Stimulated activated CD4-positive, alpha-beta T cell treated with anti-CD3 and anti-CD28 coated beads, Interleukin-12 subunit alpha, Interleukin-12 subunit beta, amount 100 ng/mL, for 24 hours (primary cell): ENCODE results near the gene DYNC2I2.
"Not testable (repeated sequence)": the region's sequence is repeated elsewhere in the genome, so short reads cannot be mapped to it uniquely, and the experiment has no call there.

Source experiments
- DNase-seq, 2 experiments: peaks; one replicate each; pipeline ENCODE4 v3.0.0-alpha.2; 2020; ENCODE audit warnings: low read depth in 2 of 2

The DYNC2I2 gene

GRCh38 chr9:128656416-128657343, at the start of gene DYNC2I2:
Gene DYNC2I2 (minus strand): TSS chr9:128656847. CDS start chr9:128656726, 121 bp downstream.
- peak; percentile 92 to 95 for DNase-seq

GRCh38 chr9:128706045-128706444, 49.4 kb upstream of the DYNC2I2 start:
- no peak for DNase-seq

GRCh38 chr9:128705051-128705965, 48.7 kb upstream of the DYNC2I2 start:
- DNase-seq = no peak

GRCh38 chr9:128704356-128704670, 47.7 kb upstream of the DYNC2I2 start:
- no peak for DNase-seq

- no peak for DNase-seq
These were observed 47.1 kb upstream of the DYNC2I2 start for GRCh38 chr9:128703616-128704355.

DNA sequence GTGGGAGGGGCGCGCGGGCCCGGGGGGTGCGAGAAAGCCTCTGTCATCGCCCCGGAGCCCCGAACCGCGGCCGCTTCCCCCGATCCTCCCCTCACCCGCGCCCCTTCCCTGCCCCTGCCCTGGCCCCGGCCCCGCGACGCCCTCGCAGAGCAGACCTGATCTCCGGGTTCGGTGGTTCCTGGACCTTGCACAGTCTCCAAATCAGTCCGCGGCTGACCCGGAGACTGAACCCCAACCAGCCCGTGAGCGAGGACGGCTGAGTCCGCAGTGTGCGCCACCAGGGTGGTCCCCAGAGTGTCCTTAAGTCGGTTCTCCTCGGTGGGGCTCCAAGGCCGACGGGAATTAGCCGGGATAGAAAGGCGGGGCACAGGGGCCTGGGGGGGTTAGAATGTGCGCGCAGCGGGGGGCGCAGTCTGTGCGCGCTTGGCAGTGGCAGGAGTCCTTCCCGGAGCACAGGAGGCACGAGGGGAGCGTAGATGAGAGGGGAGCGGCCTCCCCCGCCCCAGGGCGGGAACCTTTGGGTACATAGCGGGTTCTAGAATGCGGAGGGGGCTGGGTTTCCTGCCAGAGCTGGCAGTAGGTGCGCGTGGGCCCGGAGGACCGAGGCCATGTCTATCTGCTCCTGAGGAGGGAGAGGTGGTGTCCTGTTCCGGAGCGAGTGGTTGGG, 46.4 kb upstream of the DYNC2I2 start:
- no peak for DNase-seq

- DNase-seq = peak; percentile 71 to 91
These were observed 45.9 kb upstream of the DYNC2I2 start, which contains the start of gene PKN3 for GRCh38 chr9:128702445-128702948. Gene PKN3 (plus strand): TSS chr9:128702503. CDS start chr9:128702916, 413 bp downstream.

- no peak for DNase-seq
These were observed 44.7 kb upstream of the DYNC2I2 start for GRCh38 chr9:128701227-128701854.

DNA sequence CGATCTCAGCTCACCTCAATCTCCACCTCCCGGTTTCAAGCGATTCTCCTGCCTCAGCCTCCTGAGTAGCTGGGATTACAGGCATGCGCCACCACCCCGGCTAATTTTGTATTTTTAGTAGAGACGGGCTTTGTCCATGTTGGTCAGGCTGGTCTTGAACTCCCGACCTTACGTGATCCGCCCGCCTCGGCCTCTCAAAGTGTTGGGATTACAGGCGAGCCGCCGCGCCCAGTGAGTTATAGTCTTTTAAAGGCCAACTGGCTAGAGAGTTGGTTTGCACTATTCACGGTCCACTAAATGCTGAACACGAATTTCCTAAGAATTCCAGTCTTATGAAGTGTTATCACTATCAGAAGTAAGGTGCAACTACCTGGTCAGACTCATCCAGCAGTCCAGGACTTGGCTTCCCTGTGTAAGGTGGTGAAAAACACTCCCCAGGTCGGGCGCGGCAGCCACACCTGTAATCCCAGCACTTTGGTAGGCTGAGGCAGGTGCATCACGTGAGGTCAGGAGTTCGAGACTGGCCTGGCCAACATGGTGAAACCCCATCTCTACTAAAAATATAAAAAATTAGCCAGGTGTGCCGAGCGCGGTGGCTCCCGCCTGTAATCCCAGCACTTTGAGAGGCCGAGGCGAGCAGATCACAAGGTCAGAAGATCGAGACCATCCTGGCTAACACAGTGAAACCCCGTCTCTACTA, 42.6 kb upstream of the DYNC2I2 start:
- DNase-seq = not testable (repeated sequence)

GRCh38 chr9:128696923-128697707, 40.5 kb upstream of the DYNC2I2 start:
- no peak for DNase-seq

DNA sequence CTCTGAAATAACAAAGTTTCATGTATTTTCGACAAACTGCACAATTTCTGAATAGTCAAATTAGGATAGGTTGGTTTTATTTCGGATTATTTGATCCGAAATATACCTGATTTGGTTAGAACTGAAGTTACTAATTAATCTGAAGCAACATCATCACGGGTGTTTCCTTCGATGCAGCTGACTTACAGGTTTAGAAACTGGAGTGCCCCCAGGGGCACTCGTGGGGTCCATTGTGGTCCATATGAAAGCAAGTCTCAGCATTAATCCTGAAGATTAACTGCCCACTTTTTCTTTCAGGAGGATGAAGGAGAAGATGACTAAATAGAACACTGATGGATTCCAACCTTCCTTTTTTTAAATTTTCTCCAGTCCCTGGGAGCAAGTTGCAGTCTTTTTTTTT, 37.7 kb upstream of the DYNC2I2 start:
- DNase-seq = no peak

DNA sequence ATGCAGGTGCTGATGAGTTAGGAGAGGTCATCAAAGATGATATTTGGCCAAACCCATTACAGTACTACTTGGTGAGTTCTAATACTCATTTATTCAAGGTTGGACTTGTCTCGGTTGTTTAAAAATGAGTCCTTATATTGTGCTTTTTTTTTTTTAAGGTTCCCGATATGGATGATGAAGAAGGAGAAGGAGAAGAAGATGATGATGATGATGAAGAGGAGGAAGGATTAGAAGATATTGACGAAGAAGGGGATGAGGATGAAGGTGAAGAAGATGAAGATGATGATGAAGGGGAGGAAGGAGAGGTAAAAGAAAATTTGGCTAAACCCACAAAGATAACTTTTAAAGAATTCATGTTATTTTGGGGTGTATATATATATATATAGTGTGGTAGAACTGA, 37.1 kb upstream of the DYNC2I2 start:
- not testable (repeated sequence) for DNase-seq

- DNase-seq = no peak
These were observed 34.0 kb upstream of the DYNC2I2 start for GRCh38 chr9:128690684-128691034.

GRCh38 chr9:128689820-128690683, 33.4 kb upstream of the DYNC2I2 start:
- DNase-seq = no peak

GRCh38 chr9:128689293-128689774, 32.7 kb upstream of the DYNC2I2 start:
- DNase-seq = peak in 1 of 2 experiments; percentile 29

DNA sequence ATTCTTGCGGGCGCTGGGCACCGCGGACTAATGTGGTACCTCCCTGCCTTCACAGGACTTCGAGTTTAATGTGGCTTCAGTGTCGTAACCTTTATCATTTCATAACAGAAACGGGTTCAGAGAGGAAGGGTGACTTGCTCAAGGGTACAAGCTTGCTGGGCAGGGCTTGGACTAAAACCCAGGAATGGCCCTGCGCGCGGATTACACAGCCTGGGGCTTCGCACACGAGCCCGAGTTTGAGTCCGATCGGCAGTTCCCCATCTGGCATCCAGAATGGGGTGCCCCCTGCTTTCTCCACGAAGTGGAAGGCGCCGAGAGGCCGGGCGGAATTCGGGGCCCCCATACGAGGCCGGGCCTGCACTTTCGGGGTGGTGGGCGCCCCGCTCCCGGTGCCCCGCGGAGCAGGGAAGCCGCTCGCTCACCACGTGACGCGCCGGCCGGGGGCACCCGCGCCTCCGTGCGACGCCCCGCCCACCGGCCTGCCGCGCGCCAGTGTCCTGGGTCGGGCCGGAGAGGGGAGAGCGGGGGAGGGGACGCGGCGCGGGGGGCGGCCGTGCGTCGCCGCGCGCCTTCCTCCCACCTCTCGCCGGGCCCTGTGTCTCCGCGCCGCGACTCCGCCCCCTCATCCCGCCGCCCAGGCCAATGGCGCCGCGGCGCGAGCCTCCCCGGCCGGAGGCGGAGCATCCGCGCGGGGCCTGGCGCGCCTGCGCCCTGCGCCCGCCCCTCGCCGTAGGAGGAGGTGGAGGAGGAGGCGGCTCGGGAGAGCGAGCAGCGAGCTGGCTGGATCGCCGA, 32.0 kb upstream of the DYNC2I2 start, which contains the start of gene SET:
Gene SET, plus strand, starts transcription at position 722 of the 792 bp plus-strand sequence. CDS start 361 bp downstream, outside the sequence.
- DNase-seq = peak; percentile 83 to 92

- no peak for DNase-seq
These were observed 30.8 kb upstream of the DYNC2I2 start for GRCh38 chr9:128687453-128687852.
